A673 (cell line): Measurements from ENCODE around the gene KIFBP. TPM values are rescaled to one million over a fixed set of nuclear protein-coding genes. Genes with fewer than 3 reads are reported as not detected.

Experiments
- BruUV-seq: library from RNA; stranded (reverse); fragments of 400-500 nt; replicated peaks from 2 replicates; lab custom pipeline; 2021; lab: Mats Ljungman, UMichigan
- CTCF ChIA-PET: fragments of 300-600 bp; sonication (Branson Sonifier 250); formaldehyde crosslinking; loops from one replicate; lab custom pipeline; 2022; ENCODE audit warnings: antibody characterized with exemption; lab: Charles Lee
- POLR2A ChIA-PET: fragments of 300-600 bp; sonication (Branson Sonifier 250); formaldehyde crosslinking; loops from one replicate; lab custom pipeline; 2022; ENCODE audit warnings: antibody characterized with exemption; ENCODE audit not compliant: low non-redundant PET; lab: Charles Lee
- DNase-seq: peaks from one replicate; pipeline ENCODE4 v3.0.0-alpha.2; 2015; ENCODE audit warnings: low spot score
- H3K27ac ChIP-seq: fragments of 200-600 bp; sonication (generic); 2 replicates; pipeline ENCODE4 v1.5.1; 2016; ENCODE audit warnings: mixed run types, low read depth, mild to moderate bottlenecking, mixed read lengths, antibody characterized with exemption, low read length; ENCODE audit not compliant: poor library complexity, severe bottlenecking
- H3K27me3 ChIP-seq: fragments of 200-600 bp; sonication (generic); replicated peaks from 2 replicates; pipeline ENCODE4 v1.6.1; 2017; ENCODE audit warnings: mixed run types, low read depth, mild to moderate bottlenecking, mixed read lengths, antibody characterized with exemption, low read length; ENCODE audit not compliant: insufficient read depth, poor library complexity
- H3K36me3 ChIP-seq: fragments of 200-600 bp; sonication (generic); 2 replicates; pipeline ENCODE4 v1.6.1; 2016; ENCODE audit warnings: mixed run types, mild to moderate bottlenecking, mixed read lengths, antibody characterized with exemption, low read length; ENCODE audit not compliant: insufficient read depth, poor library complexity, severe bottlenecking
- H3K4me1 ChIP-seq: fragments of 200-600 bp; sonication (generic); 2 replicates; pipeline ENCODE4 v1.6.1; 2017; ENCODE audit warnings: mixed run types, mild to moderate bottlenecking, mixed read lengths, antibody characterized with exemption, low read length; ENCODE audit not compliant: insufficient read depth, poor library complexity, severe bottlenecking
- H3K4me3 ChIP-seq: fragments of 200-600 bp; sonication (generic); 2 replicates; pipeline ENCODE4 v1.5.1; 2016; ENCODE audit warnings: low read depth, mixed run types, mild to moderate bottlenecking, mixed read lengths, low read length; ENCODE audit not compliant: poor library complexity, severe bottlenecking
- H3K9me3 ChIP-seq: fragments of 200-600 bp; sonication (generic); 2 replicates; pipeline ENCODE4 v1.6.1; 2016; ENCODE audit warnings: mixed run types, low read depth, mild to moderate bottlenecking, mixed read lengths, antibody characterized with exemption, low read length; ENCODE audit not compliant: poor library complexity, severe bottlenecking
- CTCF ChIP-seq: fragments of 300-800, 200-600 bp; sonication (generic); conservative IDR thresholded peaks from 2 replicates; pipeline ENCODE4 v1.5.1; 2017; ENCODE audit warnings: low read depth, mild to moderate bottlenecking, antibody characterized with exemption, low read length, moderate library complexity, mixed read lengths
- EZH2 ChIP-seq: fragments of 200-600 bp; sonication (generic); IDR thresholded peaks from 2 replicates; pipeline ENCODE4 v1.6.1; 2017; ENCODE audit warnings: borderline replicate concordance, low read depth, mild to moderate bottlenecking, mixed read lengths, antibody characterized with exemption, low read length; ENCODE audit not compliant: poor library complexity, severe bottlenecking
- intact Hi-C: fragments of 100-400 bp; cut with micrococcal nuclease; formaldehyde crosslinking; loops from one replicate; pipeline ENCODE4 v1.10.0; 2022; ENCODE audit not compliant: unreplicated experiment
- total RNA-seq: library from RNA; stranded (reverse); gene quantifications from 2 replicates; pipeline ENCODE4 v1.2.3, GENCODE V29; 2021

KIFBP gene
- total RNA-seq, 1 experiment from 2014 or later, result 42.8 TPM

GRCh38 chr10:69045441-69046300 lies 57.1 kb downstream of the KIFBP start:
- ChIA-PET CTCF (no interaction called here), POLR2A (no interaction called here)
- no peak for DNase-seq
- Histone ChIP-seq H3K4me1 (no peaks in the 10 kb centered on the region), H3K9me3 (no peaks in the 10 kb centered on the region), H3K36me3 (no peaks in the 10 kb centered on the region), H3K27ac (no peak overlapping the region), H3K4me3 (no peak overlapping the region), H3K27me3 (no peaks in the 10 kb centered on the region)
- TF ChIP-seq EZH2, result no peak
- no peak for TF ChIP-seq CTCF
- no TSS peak for BruUV-seq
- intact Hi-C loops, result no loop called here

GRCh38 chr10:69047111-69047832 lies 58.7 kb downstream of the KIFBP start:
- H3K9me3 ChIP-seq, result no peaks in the 10 kb centered on the region
- H3K4me1 ChIP-seq, result no peaks in the 10 kb centered on the region
- POLR2A ChIA-PET, result no interaction called here
- H3K4me3 ChIP-seq, result no peak overlapping the region
- no TSS peak for BruUV-seq
- no peak overlapping the region for H3K27ac ChIP-seq
- H3K27me3 ChIP-seq, result no peaks in the 10 kb centered on the region
- intact Hi-C loops, result no loop called here
- no peak for DNase-seq
- TF ChIP-seq EZH2 (no peak), CTCF (no peak)
- CTCF ChIA-PET, result no interaction called here
- H3K36me3 ChIP-seq, result no peaks in the 10 kb centered on the region

GRCh38 chr10:69048103-69048502 lies 59.5 kb downstream of the KIFBP start:
- TF ChIP-seq EZH2 (no peak), CTCF (no peak)
- Histone ChIP-seq H3K27me3 (no peaks in the 10 kb centered on the region), H3K36me3 (no peaks in the 10 kb centered on the region), H3K9me3 (no peaks in the 10 kb centered on the region), H3K4me1 (no peaks in the 10 kb centered on the region), H3K4me3 (no peak overlapping the region), H3K27ac (no peak overlapping the region)
- BruUV-seq, result no TSS peak
- ChIA-PET CTCF (no interaction called here), POLR2A (no interaction called here)
- no peak for DNase-seq
- intact Hi-C loops, result no loop called here
